Caco-2 (cell line): Measurements from ENCODE around the gene CSTPP1. TPM values are rescaled to one million over a fixed set of nuclear protein-coding genes. Genes with fewer than 3 reads are reported as not detected.

ENCODE experiments used
- BruUV-seq: library from RNA; stranded (reverse); fragments of 400-500 nt; replicated peaks from 2 replicates; lab custom pipeline; 2021; lab: Mats Ljungman, UMichigan
- CTCF ChIA-PET: fragments of 300-600 bp; sonication (Branson Sonifier 250); formaldehyde crosslinking; loops from one replicate; lab custom pipeline; 2022; ENCODE audit warnings: antibody characterized with exemption; lab: Charles Lee
- POLR2A ChIA-PET: fragments of 300-600 bp; sonication (Branson Sonifier 250); formaldehyde crosslinking; loops from one replicate; lab custom pipeline; 2022; ENCODE audit warnings: antibody characterized with exemption; lab: Charles Lee
- DNase-seq, 2 experiments: peaks; one replicate each; pipeline versions ENCODE4 v3.0.0 to v3.0.0-alpha.2; 2020 to 2022
- H3K27me3 ChIP-seq: replicated peaks from 2 replicates; pipeline ENCODE4 v1.6.0; 2011; ENCODE audit warnings: low read length; ENCODE audit not compliant: control insufficient read depth, insufficient read depth
- H3K36me3 ChIP-seq: 2 replicates; pipeline ENCODE4 v1.5.1; 2011; ENCODE audit warnings: low read length; ENCODE audit not compliant: control insufficient read depth, insufficient read depth
- H3K4me1 ChIP-seq: fragments of 250-450 bp; sonication (Bioruptor Pico); 2 replicates; pipeline ENCODE4 v1.5.1; 2020; ENCODE audit warnings: mild to moderate bottlenecking
- H3K4me3 ChIP-seq: 2 replicates; pipeline ENCODE4 v1.5.1; 2011; ENCODE audit warnings: low read depth, mild to moderate bottlenecking, control low read depth, low read length
- H3K9me3 ChIP-seq: fragments of 250-450 bp; sonication (Bioruptor Pico); 2 replicates; pipeline ENCODE4 v1.5.1; 2020; ENCODE audit warnings: mild to moderate bottlenecking, moderate library complexity
- H3K27ac Mint-ChIP-seq: one replicate; pipeline ENCODE4 v1.8.0; 2022; ENCODE audit warnings: mixed read lengths; ENCODE audit not compliant: unreplicated experiment
- H3K27me3 Mint-ChIP-seq: one replicate; pipeline ENCODE4 v1.8.0; 2022; ENCODE audit warnings: mixed read lengths; ENCODE audit not compliant: insufficient read depth, unreplicated experiment
- H3K36me3 Mint-ChIP-seq: one replicate; pipeline ENCODE4 v1.8.0; 2022; ENCODE audit warnings: mild to moderate bottlenecking, mixed read lengths; ENCODE audit not compliant: insufficient read depth, unreplicated experiment
- H3K4me1 Mint-ChIP-seq: one replicate; pipeline ENCODE4 v1.8.0; 2022; ENCODE audit warnings: low read depth, mixed read lengths; ENCODE audit not compliant: unreplicated experiment
- H3K4me3 Mint-ChIP-seq: one replicate; pipeline ENCODE4 v1.8.0; 2022; ENCODE audit warnings: mild to moderate bottlenecking, moderate library complexity, mixed read lengths; ENCODE audit not compliant: unreplicated experiment
- H3K9me3 Mint-ChIP-seq: one replicate; pipeline ENCODE4 v1.8.0; 2022; ENCODE audit warnings: mixed read lengths; ENCODE audit not compliant: unreplicated experiment
- intact Hi-C: fragments of 100-400 bp; cut with micrococcal nuclease; formaldehyde crosslinking; loops from one replicate; pipeline ENCODE4 v1.10.0; 2022; ENCODE audit not compliant: unreplicated experiment
- total RNA-seq: library from RNA; stranded (reverse); gene quantifications from 2 replicates; pipeline ENCODE4 v1.2.3, GENCODE V29; 2022
- TF ChIP-seq, protein P1 (sequence below), 2 experiments: fragments of 200-600 bp in 1 of 2; IDR thresholded peaks; 1 replicate in 1 of 2; 2 replicates in 1 of 2; pipeline versions ENCODE4 v1.5.1 to v1.8.0; 2011 to 2022; ENCODE audit warnings: antibody characterized with exemption in 1 of 2, control low read depth in 1 of 2, inconsistent platforms in 1 of 2, low read depth in 1 of 2, low read length in 1 of 2, mild to moderate bottlenecking in 1 of 2, moderate library complexity in 1 of 2; ENCODE audit not compliant: insufficient read depth in 1 of 2, severe bottlenecking in 1 of 2, unreplicated experiment in 1 of 2

CSTPP1 gene
- total RNA-seq, 1 experiment from 2014 or later, result 22.9 TPM

DNA sequence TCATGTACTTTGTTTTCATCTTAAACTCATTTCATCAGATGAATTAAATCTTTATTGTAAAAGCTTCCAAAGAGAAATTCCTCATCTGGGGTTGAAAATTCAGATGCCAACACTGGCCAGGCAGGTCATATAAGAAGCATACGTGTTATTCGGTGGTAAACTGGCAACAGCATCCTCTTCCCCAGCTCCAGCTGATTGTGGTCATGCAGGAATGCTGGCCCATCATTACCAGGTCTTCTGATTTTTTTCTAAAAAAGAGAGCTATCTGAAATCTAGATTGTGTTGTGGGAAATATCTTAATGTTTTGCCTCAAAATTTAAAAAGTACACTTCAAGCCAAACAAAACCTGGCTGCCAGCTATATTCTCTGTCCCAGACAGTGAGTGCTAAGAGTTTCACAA, 186.5 kb downstream of the CSTPP1 start:
- Histone ChIP-seq H3K9me3 (no peaks in the 10 kb centered on the region), H3K27me3 (no peaks in the 10 kb centered on the region), H3K4me1 (no peaks in the 10 kb centered on the region), H3K36me3 (no peaks in the 10 kb centered on the region), H3K4me3 (no peak overlapping the region)
- Mint-ChIP-seq H3K27ac (no peak overlapping the region), H3K27me3 (no peaks in the 10 kb centered on the region), H3K36me3 (no peaks in the 10 kb centered on the region), H3K9me3 (no peaks in the 10 kb centered on the region), H3K4me3 (no peak overlapping the region), H3K4me1 (no peaks in the 10 kb centered on the region)
- intact Hi-C loops, result no loop called here
- no peak for DNase-seq
- ChIA-PET POLR2A (interaction anchor here (0.6 kb wide), 1 partner anchor 115 kb away, joined by 3 read pairs; no protein-coding TSS in a partner anchor), CTCF (no interaction called here)
- TF ChIP-seq, protein P1, sequence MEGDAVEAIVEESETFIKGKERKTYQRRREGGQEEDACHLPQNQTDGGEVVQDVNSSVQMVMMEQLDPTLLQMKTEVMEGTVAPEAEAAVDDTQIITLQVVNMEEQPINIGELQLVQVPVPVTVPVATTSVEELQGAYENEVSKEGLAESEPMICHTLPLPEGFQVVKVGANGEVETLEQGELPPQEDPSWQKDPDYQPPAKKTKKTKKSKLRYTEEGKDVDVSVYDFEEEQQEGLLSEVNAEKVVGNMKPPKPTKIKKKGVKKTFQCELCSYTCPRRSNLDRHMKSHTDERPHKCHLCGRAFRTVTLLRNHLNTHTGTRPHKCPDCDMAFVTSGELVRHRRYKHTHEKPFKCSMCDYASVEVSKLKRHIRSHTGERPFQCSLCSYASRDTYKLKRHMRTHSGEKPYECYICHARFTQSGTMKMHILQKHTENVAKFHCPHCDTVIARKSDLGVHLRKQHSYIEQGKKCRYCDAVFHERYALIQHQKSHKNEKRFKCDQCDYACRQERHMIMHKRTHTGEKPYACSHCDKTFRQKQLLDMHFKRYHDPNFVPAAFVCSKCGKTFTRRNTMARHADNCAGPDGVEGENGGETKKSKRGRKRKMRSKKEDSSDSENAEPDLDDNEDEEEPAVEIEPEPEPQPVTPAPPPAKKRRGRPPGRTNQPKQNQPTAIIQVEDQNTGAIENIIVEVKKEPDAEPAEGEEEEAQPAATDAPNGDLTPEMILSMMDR (IDR thresholded peaks at IDR 0.05; ENCODE audit: insufficient read depth in 1 of 2, low read depth in 1 of 2, low read length in 1 of 2, severe bottlenecking in 1 of 2, unreplicated experiment in 1 of 2), result no peak
- no TSS peak for BruUV-seq

DNA sequence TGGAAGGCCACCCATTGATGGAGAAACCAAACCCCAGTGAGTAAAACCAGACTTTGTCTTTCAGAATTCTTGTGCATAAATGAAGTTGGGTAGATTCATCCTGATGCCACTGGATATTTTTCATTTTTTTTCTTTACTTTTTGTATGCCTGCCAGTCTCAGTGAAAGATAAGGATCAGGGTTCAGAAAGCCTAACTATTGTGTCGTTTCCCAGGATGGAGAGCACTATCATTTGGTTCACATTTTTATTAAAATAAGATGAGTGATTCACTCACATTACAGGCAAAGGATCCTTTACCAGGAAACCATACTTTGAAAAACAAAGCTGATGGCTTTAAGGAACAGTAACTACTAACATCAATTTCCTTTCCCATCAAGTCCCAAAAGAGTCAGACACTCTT, 188.1 kb downstream of the CSTPP1 start:
- H3K27me3 Mint-ChIP-seq, result no peaks in the 10 kb centered on the region
- Histone ChIP-seq H3K4me3 (no peak overlapping the region), H3K36me3 (no peaks in the 10 kb centered on the region), H3K4me1 (no peaks in the 10 kb centered on the region), H3K9me3 (no peaks in the 10 kb centered on the region), H3K27me3 (no peaks in the 10 kb centered on the region)
- H3K36me3 Mint-ChIP-seq, result no peaks in the 10 kb centered on the region
- CTCF ChIA-PET, result no interaction called here
- no peak overlapping the region for H3K27ac Mint-ChIP-seq
- intact Hi-C loops, result no loop called here
- POLR2A ChIA-PET, result no interaction called here
- H3K4me1 Mint-ChIP-seq, result no peaks in the 10 kb centered on the region
- TF ChIP-seq, protein P1 (IDR thresholded peaks at IDR 0.05; ENCODE audit: insufficient read depth in 1 of 2, low read depth in 1 of 2, low read length in 1 of 2, severe bottlenecking in 1 of 2, unreplicated experiment in 1 of 2), result no peak
- H3K9me3 Mint-ChIP-seq, result no peaks in the 10 kb centered on the region
- DNase-seq, result no peak
- H3K4me3 Mint-ChIP-seq, result no peak overlapping the region
- BruUV-seq, result no TSS peak

DNA sequence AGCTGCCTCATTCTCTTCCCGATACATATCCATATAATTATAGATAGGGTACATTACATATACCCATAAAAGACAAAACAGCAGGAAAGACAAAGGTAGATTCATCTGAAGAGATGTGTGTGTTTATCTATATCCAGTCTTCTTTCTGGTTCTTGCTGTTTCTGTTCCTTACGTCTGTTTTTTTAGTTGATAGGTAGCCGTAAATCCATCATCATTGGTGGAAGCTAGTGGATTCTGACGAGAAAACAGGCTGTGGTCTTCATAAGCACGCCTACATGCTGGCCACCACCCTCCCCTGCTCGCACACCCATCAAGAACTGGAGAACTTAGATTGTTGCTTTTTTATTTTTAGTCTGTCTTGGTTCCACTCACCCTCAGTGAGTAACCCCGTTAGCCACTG, 188.5 kb downstream of the CSTPP1 start:
- Mint-ChIP-seq H3K4me1 (no peaks in the 10 kb centered on the region), H3K9me3 (no peaks in the 10 kb centered on the region), H3K27ac (no peak overlapping the region), H3K36me3 (no peaks in the 10 kb centered on the region), H3K27me3 (no peaks in the 10 kb centered on the region), H3K4me3 (no peak overlapping the region)
- H3K4me3 ChIP-seq, result no peak overlapping the region
- no peak for DNase-seq
- TF ChIP-seq, protein P1 (IDR thresholded peaks at IDR 0.05; ENCODE audit: insufficient read depth in 1 of 2, low read depth in 1 of 2, low read length in 1 of 2, severe bottlenecking in 1 of 2, unreplicated experiment in 1 of 2), result no peak
- H3K9me3 ChIP-seq, result no peaks in the 10 kb centered on the region
- H3K36me3 ChIP-seq, result no peaks in the 10 kb centered on the region
- intact Hi-C loops, result no loop called here
- ChIA-PET CTCF (no interaction called here), POLR2A (no interaction called here)
- no TSS peak for BruUV-seq
- no peaks in the 10 kb centered on the region for H3K4me1 ChIP-seq
- no peaks in the 10 kb centered on the region for H3K27me3 ChIP-seq
